ENCODE data around the gene BCL2L12. TPM values are rescaled to one million over a fixed set of nuclear protein-coding genes. Genes with fewer than 3 reads are reported as not detected.

BCL2L12 gene
- total RNA-seq, 1 donor from 2014 or later = 11.4 TPM

DNA sequence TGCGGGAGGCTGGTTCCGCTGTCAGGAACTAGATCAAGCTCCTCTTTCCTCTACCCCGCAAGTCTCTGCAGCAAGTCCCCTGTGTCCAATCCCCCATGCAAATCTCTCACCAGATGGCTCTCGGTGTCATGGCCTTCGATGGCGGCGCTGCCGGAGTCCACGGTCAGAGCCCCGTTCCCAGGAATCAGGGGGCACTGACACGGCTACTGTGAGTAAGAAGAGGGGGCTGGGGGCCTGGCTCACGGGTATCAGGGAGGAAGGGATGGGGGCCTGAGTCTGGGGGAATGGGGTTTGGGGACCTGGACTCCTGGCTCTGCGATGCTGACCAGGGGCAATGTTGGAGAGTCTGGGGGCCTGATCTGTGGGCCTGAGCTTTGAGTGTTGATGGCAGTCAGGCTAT lies 19.7 kb upstream of the BCL2L12 start:
- Histone ChIP-seq H3K9me3 (replicated peaks) (no peaks in the 10 kb centered on the region), H3K36me3 (peaks cover 58% of the 10 kb centered on the region), H3K4me1 (peaks cover 45% of the 10 kb centered on the region), H3K4me3 (no peak overlapping the region), H3K27me3 (ENCODE audit: low read depth) (no peaks in the 10 kb centered on the region), H3K27ac (replicated peaks) (no peak overlapping the region)
- DNase-seq = no peak
- TF ChIP-seq, protein P1, sequence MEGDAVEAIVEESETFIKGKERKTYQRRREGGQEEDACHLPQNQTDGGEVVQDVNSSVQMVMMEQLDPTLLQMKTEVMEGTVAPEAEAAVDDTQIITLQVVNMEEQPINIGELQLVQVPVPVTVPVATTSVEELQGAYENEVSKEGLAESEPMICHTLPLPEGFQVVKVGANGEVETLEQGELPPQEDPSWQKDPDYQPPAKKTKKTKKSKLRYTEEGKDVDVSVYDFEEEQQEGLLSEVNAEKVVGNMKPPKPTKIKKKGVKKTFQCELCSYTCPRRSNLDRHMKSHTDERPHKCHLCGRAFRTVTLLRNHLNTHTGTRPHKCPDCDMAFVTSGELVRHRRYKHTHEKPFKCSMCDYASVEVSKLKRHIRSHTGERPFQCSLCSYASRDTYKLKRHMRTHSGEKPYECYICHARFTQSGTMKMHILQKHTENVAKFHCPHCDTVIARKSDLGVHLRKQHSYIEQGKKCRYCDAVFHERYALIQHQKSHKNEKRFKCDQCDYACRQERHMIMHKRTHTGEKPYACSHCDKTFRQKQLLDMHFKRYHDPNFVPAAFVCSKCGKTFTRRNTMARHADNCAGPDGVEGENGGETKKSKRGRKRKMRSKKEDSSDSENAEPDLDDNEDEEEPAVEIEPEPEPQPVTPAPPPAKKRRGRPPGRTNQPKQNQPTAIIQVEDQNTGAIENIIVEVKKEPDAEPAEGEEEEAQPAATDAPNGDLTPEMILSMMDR (IDR thresholded peaks at IDR 0.05; ENCODE audit: borderline replicate concordance) = no peak
- intact Hi-C loops (cut with micrococcal nuclease) = no loop called here

DNA sequence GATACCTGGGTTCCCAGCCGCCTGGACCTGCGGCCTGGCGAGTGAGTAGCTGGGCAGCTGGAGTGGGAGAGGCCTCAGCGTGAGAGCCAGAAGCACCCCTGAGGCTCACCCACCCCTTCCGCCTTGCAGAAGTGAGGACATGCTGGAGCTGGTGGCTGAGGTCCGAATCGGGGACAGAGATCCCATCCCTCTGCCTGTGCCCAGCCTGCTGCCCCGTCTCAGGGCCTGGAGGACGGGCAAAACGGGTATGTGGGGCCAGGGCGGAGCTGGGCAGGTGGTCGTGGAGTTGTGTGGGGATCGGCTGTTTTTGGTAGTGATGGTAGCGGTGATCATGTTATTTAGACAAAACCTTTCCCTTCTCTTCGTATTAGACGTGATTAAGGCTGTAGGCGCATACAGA lies 19.1 kb upstream of the BCL2L12 start:
- intact Hi-C loops (cut with micrococcal nuclease) = no loop called here
- Histone ChIP-seq H3K27ac (replicated peaks) (no peak overlapping the region), H3K36me3 (peaks cover 64% of the 10 kb centered on the region), H3K4me3 (no peak overlapping the region), H3K27me3 (ENCODE audit: low read depth) (no peaks in the 10 kb centered on the region), H3K9me3 (replicated peaks) (no peaks in the 10 kb centered on the region), H3K4me1 (peaks cover 39% of the 10 kb centered on the region)
- TF ChIP-seq, protein P1 (IDR thresholded peaks at IDR 0.05; ENCODE audit: borderline replicate concordance) = no peak
- no peak for DNase-seq

DNA sequence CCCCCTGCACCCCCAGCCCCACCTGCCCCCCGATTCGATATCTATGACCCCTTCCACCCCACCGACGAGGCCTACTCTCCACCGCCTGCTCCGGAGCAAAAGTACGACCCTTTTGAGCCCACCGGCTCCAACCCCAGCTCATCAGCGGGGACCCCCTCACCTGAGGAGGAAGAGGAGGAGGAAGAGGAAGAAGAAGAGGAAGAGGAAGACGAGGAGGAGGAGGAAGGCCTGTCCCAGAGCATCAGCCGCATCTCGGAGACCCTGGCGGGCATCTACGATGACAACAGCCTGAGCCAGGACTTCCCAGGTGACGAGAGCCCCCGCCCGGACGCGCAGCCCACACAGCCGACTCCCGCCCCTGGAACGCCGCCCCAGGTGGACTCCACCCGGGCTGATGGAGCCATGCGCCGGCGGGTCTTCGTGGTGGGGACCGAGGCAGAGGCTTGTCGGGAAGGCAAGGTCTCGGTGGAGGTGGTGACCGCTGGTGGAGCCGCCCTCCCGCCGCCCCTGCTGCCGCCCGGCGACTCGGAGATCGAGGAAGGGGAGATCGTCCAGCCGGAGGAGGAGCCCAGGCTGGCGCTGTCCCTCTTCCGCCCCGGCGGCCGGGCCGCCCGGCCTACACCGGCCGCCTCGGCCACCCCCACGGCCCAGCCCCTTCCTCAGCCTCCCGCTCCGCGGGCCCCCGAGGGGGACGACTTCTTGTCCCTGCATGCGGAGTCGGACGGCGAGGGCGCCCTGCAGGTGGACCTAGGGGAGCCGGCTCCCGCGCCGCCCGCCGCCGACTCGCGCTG lies 14.5 kb upstream of the BCL2L12 start:
- no peak overlapping the region for H3K4me3 ChIP-seq
- no peak for DNase-seq
- peaks cover 93% of the 10 kb centered on the region for H3K36me3 ChIP-seq
- no peaks in the 10 kb centered on the region for H3K4me1 ChIP-seq
- intact Hi-C loops (cut with micrococcal nuclease) = no loop called here
- H3K9me3 ChIP-seq (replicated peaks) = no peaks in the 10 kb centered on the region
- no peak overlapping the region for H3K27ac ChIP-seq (replicated peaks)
- no peaks in the 10 kb centered on the region for H3K27me3 ChIP-seq (ENCODE audit: low read depth)
- TF ChIP-seq, protein P1 (IDR thresholded peaks at IDR 0.05; ENCODE audit: borderline replicate concordance) = no peak

- TF ChIP-seq, protein P1 (IDR thresholded peaks at IDR 0.05; ENCODE audit: borderline replicate concordance) = no peak
- Histone ChIP-seq H3K4me3 (no peak overlapping the region), H3K27ac (replicated peaks) (no peak overlapping the region), H3K4me1 (no peaks in the 10 kb centered on the region), H3K27me3 (ENCODE audit: low read depth) (no peaks in the 10 kb centered on the region), H3K9me3 (replicated peaks) (no peaks in the 10 kb centered on the region), H3K36me3 (peaks cover 93% of the 10 kb centered on the region)
- DNase-seq = no peak
- intact Hi-C loops (cut with micrococcal nuclease) = no loop called here
These were observed 13.7 kb upstream of the BCL2L12 start for GRCh38 chr19:49651820-49652550.

DNA sequence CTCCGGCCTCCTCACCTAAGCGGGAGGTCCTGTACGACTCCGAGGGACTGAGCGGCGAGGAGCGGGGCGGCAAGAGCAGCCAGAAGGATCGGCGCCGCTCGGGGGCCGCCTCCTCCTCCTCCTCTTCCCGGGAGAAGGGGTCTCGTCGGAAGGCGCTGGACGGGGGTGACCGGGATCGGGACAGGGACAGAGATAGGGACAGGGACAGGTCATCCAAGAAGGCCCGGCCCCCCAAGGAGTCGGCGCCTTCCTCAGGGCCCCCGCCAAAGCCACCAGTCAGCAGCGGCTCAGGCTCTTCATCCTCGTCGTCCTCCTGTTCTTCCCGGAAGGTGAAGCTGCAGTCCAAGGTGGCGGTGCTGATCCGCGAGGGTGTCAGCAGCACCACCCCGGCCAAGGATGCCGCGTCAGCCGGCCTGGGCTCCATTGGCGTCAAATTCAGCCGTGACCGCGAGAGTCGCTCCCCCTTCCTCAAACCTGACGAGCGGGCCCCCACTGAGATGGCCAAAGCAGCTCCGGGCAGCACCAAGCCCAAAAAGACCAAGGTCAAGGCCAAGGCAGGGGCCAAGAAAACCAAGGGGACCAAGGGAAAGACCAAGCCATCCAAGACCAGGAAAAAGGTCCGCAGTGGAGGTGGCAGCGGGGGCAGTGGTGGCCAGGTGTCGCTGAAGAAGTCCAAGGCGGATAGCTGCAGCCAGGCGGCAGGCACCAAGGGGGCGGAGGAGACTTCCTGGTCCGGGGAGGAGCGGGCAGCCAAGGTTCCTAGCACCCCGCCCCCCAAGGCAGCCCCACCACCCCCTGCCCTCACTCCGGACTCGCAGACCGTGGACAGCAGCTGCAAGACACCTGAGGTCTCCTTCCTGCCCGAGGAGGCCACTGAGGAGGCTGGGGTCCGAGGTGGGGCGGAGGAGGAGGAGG lies 12.9 kb upstream of the BCL2L12 start:
- TF ChIP-seq, protein P1 (IDR thresholded peaks at IDR 0.05; ENCODE audit: borderline replicate concordance) = no peak
- Histone ChIP-seq H3K4me3 (no peak overlapping the region), H3K27ac (replicated peaks) (no peak overlapping the region), H3K4me1 (no peaks in the 10 kb centered on the region), H3K27me3 (ENCODE audit: low read depth) (no peaks in the 10 kb centered on the region), H3K36me3 (peaks cover 93% of the 10 kb centered on the region), H3K9me3 (replicated peaks) (no peaks in the 10 kb centered on the region)
- DNase-seq = no peak
- intact Hi-C loops (cut with micrococcal nuclease) = no loop called here
